WERI-Rb-1 (cell line): ENCODE measurements around the gene IGFBP5.

Experiments used
- DNase-seq: peaks from one replicate; pipeline ENCODE4 v3.0.0-alpha.2; 2020
- H3K27ac ChIP-seq: fragments of 250-450 bp; sonication (Bioruptor Pico); 2 replicates; pipeline ENCODE4 v1.5.1; 2020; ENCODE audit warnings: mild to moderate bottlenecking, moderate library complexity
- H3K27me3 ChIP-seq: fragments of 250-450 bp; sonication (Bioruptor Pico); 2 replicates; pipeline ENCODE4 v1.5.1; 2021; ENCODE audit warnings: mild to moderate bottlenecking, low read depth, moderate library complexity; ENCODE audit not compliant: insufficient read depth, severe bottlenecking
- H3K36me3 ChIP-seq: fragments of 250-450 bp; sonication (Bioruptor Pico); 2 replicates; pipeline ENCODE4 v1.5.1; 2020; ENCODE audit warnings: mild to moderate bottlenecking, moderate library complexity
- H3K4me3 ChIP-seq: 2 replicates; pipeline ENCODE4 v1.5.1; 2011; ENCODE audit warnings: low read depth, mild to moderate bottlenecking, control low read depth, low read length
- H3K9me3 ChIP-seq: fragments of 250-450 bp; sonication (Bioruptor Pico); 2 replicates; pipeline ENCODE4 v1.5.1; 2021; ENCODE audit warnings: mild to moderate bottlenecking, moderate library complexity; ENCODE audit not compliant: severe bottlenecking
- CTCF ChIP-seq: IDR thresholded peaks from 2 replicates; pipeline ENCODE4 v1.5.1; 2011; ENCODE audit warnings: low read depth, mild to moderate bottlenecking, control low read depth, inconsistent platforms, low read length

The IGFBP5 gene

DNA sequence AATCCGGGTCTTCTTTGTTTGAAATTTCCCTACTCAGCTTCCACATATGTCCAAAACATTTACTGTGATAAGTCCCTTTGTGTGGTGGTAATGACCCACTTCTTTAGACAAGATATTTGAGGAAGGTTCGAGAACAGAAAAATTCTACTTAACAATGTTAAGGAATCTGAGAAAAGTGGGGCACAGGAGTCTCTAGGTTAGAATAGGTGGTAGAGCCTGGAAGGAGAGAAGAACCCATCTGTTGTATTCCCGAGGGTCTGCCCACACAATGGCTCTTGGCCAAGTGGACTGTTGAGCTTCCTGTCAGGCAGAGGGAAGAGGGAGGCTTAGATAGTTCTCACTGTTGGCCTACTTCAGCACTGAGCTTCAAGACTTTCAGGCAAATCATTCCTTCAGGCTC lies 57.9 kb downstream of the IGFBP5 start:
- no peak for DNase-seq
- no peak for TF ChIP-seq CTCF
- H3K4me3 ChIP-seq, result no peak overlapping the region
- H3K27ac ChIP-seq, result no peak overlapping the region
- no peaks in the 10 kb centered on the region for H3K9me3 ChIP-seq
- peaks cover 32% of the 10 kb centered on the region for H3K27me3 ChIP-seq
- H3K36me3 ChIP-seq, result no peaks in the 10 kb centered on the region

DNA sequence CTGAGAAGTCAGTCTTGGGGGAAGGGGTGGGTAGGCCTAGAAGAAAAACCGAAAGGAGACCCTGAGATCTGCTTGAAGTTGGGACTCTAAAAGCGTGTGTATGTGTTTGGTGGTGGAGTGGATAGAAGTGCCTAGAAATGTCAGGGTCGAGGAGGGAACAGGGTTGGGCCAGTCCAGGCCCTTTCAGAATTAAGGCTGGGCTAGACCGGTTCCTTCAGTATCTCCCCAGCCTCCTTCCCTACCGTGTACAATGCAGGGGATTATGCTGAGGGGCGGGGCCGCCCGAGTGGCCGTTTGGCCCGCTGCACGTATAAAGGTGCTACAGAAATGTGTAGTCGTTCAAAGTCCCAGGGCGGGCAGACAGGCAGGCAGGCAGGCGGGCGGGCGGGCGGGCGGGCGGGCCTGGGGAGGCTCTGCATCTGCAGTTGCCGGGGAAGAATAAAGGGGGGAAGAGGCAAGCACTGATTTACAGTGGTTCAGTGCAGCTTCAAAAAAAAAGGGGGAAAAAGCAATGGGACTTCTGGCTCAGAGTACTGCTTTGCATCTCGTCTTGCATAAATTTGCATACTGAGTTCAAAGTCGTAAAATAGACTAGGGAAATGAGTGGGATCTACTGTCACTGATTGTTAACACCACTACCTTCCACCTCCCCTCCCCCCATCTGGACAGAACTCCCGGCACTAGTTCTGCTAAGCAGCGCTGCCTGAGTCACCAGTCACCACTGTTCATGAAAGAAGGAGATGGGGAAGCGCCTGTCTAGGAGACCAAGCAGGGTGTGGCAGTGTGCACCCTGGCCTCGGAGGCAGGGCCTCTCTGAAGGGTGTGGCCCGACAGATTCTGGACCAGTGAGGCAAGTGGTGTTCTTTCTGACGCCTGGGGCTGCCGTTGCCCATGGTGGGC lies 58.5 kb downstream of the IGFBP5 start:
- H3K27ac ChIP-seq, result no peak overlapping the region
- TF ChIP-seq CTCF, result no peak

DNA sequence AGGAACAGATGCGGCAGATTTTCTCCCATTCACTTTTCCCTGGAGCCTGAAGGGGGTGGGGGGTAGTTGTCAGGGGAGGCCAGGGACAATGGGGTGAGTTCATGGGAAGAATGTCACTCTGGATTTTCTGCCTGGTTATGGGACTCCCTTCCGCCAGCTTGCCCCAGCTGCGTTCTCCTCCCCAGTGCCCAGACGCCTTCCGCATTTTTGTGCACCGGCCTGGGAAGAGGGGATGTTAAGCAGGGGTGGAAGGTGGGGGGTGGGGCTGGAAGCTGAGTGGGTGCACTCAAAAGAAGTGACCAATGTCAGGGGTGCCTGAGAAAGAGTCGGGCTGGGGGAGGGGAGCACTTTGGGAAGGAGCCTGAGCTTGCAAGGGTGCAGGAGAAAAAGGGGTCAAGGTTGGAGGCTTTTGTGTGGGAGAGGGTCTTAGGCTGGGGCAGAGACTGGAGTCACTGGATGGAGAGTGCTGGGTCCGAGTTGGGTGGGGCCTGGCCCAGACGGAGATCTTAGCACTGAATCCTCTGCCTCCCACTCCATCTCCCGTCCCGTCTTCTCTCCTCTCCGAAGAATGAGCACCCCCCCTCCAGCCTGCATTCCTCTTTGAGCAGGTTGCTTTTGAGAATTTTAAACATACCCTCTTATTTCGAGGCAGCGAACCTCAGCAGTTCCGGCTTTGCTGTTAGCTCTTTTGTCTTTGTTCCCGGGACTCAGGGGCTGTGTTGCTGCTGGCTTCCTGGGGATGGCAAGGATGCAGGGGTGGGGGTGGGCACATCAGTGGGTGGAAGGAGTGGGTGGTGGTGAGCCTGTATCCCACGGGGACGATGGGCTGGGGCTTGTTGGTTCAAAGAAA lies 59.4 kb downstream of the IGFBP5 start:
- Histone ChIP-seq H3K36me3 (no peaks in the 10 kb centered on the region), H3K27ac (no peak overlapping the region), H3K4me3 (peak overlapping the region; percentile 45), H3K9me3 (no peaks in the 10 kb centered on the region), H3K27me3 (peaks cover 36% of the 10 kb centered on the region)
- DNase-seq, result peak; percentile 41
- no peak for TF ChIP-seq CTCF

More for the DNA sequence above, 58.5 kb downstream of the IGFBP5 start:
- Histone ChIP-seq H3K27me3 (peaks cover 36% of the 10 kb centered on the region), H3K36me3 (no peaks in the 10 kb centered on the region), H3K9me3 (no peaks in the 10 kb centered on the region), H3K4me3 (peak overlapping the region; percentile 45)
- DNase-seq, result peak; percentile 79

DNA sequence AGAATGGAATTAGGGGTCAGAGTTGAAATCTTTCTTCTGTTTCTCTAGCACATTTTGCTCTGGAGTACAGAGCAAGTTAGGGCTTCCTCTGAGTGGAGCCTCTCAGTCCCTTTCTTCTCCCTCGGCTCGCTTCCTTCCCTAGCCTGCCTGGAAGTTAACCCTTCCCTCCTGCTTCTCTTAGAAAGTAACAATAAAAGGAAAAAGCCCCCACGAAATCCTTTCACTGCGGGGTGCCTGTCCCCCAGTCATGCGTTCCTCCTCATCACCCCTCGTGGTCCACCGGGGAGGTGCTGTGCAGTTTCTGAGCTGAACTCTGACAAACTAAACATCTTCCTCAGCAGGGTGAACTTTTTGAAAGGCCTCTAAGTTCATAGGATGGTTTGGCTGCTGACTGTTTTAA lies 60.2 kb downstream of the IGFBP5 start:
- TF ChIP-seq CTCF, result no peak

DNA sequence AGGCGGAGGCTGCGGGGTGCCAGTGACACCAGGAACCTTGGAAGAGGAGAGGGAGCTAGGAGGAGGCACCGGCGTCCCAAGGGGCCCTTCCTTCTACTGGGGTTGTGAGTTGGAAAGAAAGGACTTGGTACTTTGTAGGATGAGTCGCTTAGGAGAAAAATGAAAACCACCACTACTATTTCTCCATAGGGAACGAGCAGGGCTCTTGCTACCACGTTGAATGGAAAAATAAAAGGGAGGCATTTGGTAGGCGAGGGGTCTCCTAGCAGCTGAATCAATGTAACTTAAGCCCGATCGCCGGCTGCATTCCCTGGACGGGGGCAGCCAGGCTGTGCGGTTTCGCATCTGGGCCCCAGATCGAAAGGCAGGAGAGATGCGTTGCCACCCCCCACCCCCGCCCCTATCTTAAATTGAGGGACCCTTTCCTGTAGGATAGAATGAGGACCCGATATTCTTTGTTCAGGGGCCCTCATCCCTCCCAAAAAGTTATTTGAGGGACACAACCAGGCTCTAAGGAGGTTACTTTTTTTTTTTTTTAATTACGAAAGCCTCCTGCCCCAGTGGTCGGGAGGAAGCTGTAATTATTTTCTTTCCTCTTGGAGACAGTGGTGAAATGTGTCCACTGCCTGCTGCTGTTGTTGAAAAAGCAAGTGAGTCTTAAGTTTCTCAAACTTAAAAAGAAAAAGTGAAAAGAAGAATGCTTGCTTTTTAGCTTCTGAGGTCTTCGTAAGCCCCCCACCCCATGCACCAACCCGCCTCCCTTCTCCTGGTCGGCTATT lies 60.8 kb downstream of the IGFBP5 start:
- Histone ChIP-seq H3K27me3 (peaks cover 36% of the 10 kb centered on the region), H3K9me3 (no peaks in the 10 kb centered on the region), H3K27ac (no peak overlapping the region), H3K36me3 (no peaks in the 10 kb centered on the region), H3K4me3 (peak overlapping the region; percentile 52)
- no peak for DNase-seq
- TF ChIP-seq CTCF, result no peak

More for the DNA sequence above, 60.2 kb downstream of the IGFBP5 start:
- DNase-seq, result no peak
- no peaks in the 10 kb centered on the region for H3K9me3 ChIP-seq
- H3K27me3 ChIP-seq, result peaks cover 36% of the 10 kb centered on the region
- no peak overlapping the region for H3K27ac ChIP-seq
- H3K4me3 ChIP-seq, result no peak overlapping the region; the same call in 1 of the 2 replicates
- H3K36me3 ChIP-seq, result no peaks in the 10 kb centered on the region
